Measurements from ENCODE around the gene STX10. TPM values are rescaled to one million over a fixed set of nuclear protein-coding genes. Genes with fewer than 3 reads are reported as not detected.

STX10 gene
- total RNA-seq, 4 donors from 2014 or later, result 41.0 to 97.6 (median 53.9) TPM

GRCh38 chr19:13138171-13138915 lies 11.8 kb downstream of the STX10 start:
- DNase-seq (ENCODE audit: low spot score) (no peak), ATAC-seq (ENCODE audit: low FRiP score) (no peak)
- TF ChIP-seq CTCF (IDR thresholded peaks at IDR 0.05), result no peak

GRCh38 chr19:13137290-13137794 lies 12.8 kb downstream of the STX10 start:
- no peak for ATAC-seq (ENCODE audit: low FRiP score)
- no peak for TF ChIP-seq CTCF (IDR thresholded peaks at IDR 0.05)
- no peak for DNase-seq (ENCODE audit: low spot score)

- ATAC-seq (ENCODE audit: low FRiP score), result no peak
- DNase-seq (ENCODE audit: low spot score), result no peak
- no peak for TF ChIP-seq CTCF (IDR thresholded peaks at IDR 0.05)
Observed at GRCh38 chr19:13135068-13136062, 14.8 kb downstream of the STX10 start.

GRCh38 chr19:13134626-13135025 lies 15.5 kb downstream of the STX10 start:
- no peak for ATAC-seq (ENCODE audit: low FRiP score)
- no peak for DNase-seq (ENCODE audit: low spot score)
- TF ChIP-seq CTCF (IDR thresholded peaks at IDR 0.05), result no peak

- no peak for ATAC-seq (ENCODE audit: low FRiP score)
- no peak for DNase-seq (ENCODE audit: low spot score)
- no peak for TF ChIP-seq CTCF (IDR thresholded peaks at IDR 0.05)
Observed at GRCh38 chr19:13133241-13133870, 16.8 kb downstream of the STX10 start.

- ATAC-seq (ENCODE audit: low FRiP score) (no peak), DNase-seq (ENCODE audit: low spot score) (no peak)
- no peak for TF ChIP-seq CTCF (IDR thresholded peaks at IDR 0.05)
Observed at GRCh38 chr19:13132471-13133180, 17.5 kb downstream of the STX10 start.

Data from omental fat pad (tissue), 4 donors.